A673 (cell line): ENCODE data around the gene WDR18. TPM values are rescaled to one million over a fixed set of nuclear protein-coding genes. Genes with fewer than 3 reads are reported as not detected.

ENCODE experiments used
- BruUV-seq: library from RNA; stranded (reverse); fragments of 400-500 nt; replicated peaks from 2 replicates; lab custom pipeline; 2021; lab: Mats Ljungman, UMichigan
- CTCF ChIA-PET: fragments of 300-600 bp; sonication (Branson Sonifier 250); formaldehyde crosslinking; loops from one replicate; lab custom pipeline; 2022; ENCODE audit warnings: antibody characterized with exemption; lab: Charles Lee
- POLR2A ChIA-PET: fragments of 300-600 bp; sonication (Branson Sonifier 250); formaldehyde crosslinking; loops from one replicate; lab custom pipeline; 2022; ENCODE audit warnings: antibody characterized with exemption; ENCODE audit not compliant: low non-redundant PET; lab: Charles Lee
- DNase-seq: peaks from one replicate; pipeline ENCODE4 v3.0.0-alpha.2; 2015; ENCODE audit warnings: low spot score
- H3K27ac ChIP-seq: fragments of 200-600 bp; sonication (generic); 2 replicates; pipeline ENCODE4 v1.5.1; 2016; ENCODE audit warnings: mixed run types, low read depth, mild to moderate bottlenecking, mixed read lengths, antibody characterized with exemption, low read length; ENCODE audit not compliant: poor library complexity, severe bottlenecking
- H3K27me3 ChIP-seq: fragments of 200-600 bp; sonication (generic); replicated peaks from 2 replicates; pipeline ENCODE4 v1.6.1; 2017; ENCODE audit warnings: mixed run types, low read depth, mild to moderate bottlenecking, mixed read lengths, antibody characterized with exemption, low read length; ENCODE audit not compliant: insufficient read depth, poor library complexity
- H3K36me3 ChIP-seq: fragments of 200-600 bp; sonication (generic); 2 replicates; pipeline ENCODE4 v1.6.1; 2016; ENCODE audit warnings: mixed run types, mild to moderate bottlenecking, mixed read lengths, antibody characterized with exemption, low read length; ENCODE audit not compliant: insufficient read depth, poor library complexity, severe bottlenecking
- H3K4me1 ChIP-seq: fragments of 200-600 bp; sonication (generic); 2 replicates; pipeline ENCODE4 v1.6.1; 2017; ENCODE audit warnings: mixed run types, mild to moderate bottlenecking, mixed read lengths, antibody characterized with exemption, low read length; ENCODE audit not compliant: insufficient read depth, poor library complexity, severe bottlenecking
- H3K4me3 ChIP-seq: fragments of 200-600 bp; sonication (generic); 2 replicates; pipeline ENCODE4 v1.5.1; 2016; ENCODE audit warnings: low read depth, mixed run types, mild to moderate bottlenecking, mixed read lengths, low read length; ENCODE audit not compliant: poor library complexity, severe bottlenecking
- H3K9me3 ChIP-seq: fragments of 200-600 bp; sonication (generic); 2 replicates; pipeline ENCODE4 v1.6.1; 2016; ENCODE audit warnings: mixed run types, low read depth, mild to moderate bottlenecking, mixed read lengths, antibody characterized with exemption, low read length; ENCODE audit not compliant: poor library complexity, severe bottlenecking
- CTCF ChIP-seq: fragments of 300-800, 200-600 bp; sonication (generic); conservative IDR thresholded peaks from 2 replicates; pipeline ENCODE4 v1.5.1; 2017; ENCODE audit warnings: low read depth, mild to moderate bottlenecking, antibody characterized with exemption, low read length, moderate library complexity, mixed read lengths
- EZH2 ChIP-seq: fragments of 200-600 bp; sonication (generic); IDR thresholded peaks from 2 replicates; pipeline ENCODE4 v1.6.1; 2017; ENCODE audit warnings: borderline replicate concordance, low read depth, mild to moderate bottlenecking, mixed read lengths, antibody characterized with exemption, low read length; ENCODE audit not compliant: poor library complexity, severe bottlenecking
- intact Hi-C: fragments of 100-400 bp; cut with micrococcal nuclease; formaldehyde crosslinking; loops from one replicate; pipeline ENCODE4 v1.10.0; 2022; ENCODE audit not compliant: unreplicated experiment
- total RNA-seq: library from RNA; stranded (reverse); gene quantifications from 2 replicates; pipeline ENCODE4 v1.2.3, GENCODE V29; 2021

WDR18 gene
- total RNA-seq, 1 experiment from 2014 or later = 109 TPM

DNA sequence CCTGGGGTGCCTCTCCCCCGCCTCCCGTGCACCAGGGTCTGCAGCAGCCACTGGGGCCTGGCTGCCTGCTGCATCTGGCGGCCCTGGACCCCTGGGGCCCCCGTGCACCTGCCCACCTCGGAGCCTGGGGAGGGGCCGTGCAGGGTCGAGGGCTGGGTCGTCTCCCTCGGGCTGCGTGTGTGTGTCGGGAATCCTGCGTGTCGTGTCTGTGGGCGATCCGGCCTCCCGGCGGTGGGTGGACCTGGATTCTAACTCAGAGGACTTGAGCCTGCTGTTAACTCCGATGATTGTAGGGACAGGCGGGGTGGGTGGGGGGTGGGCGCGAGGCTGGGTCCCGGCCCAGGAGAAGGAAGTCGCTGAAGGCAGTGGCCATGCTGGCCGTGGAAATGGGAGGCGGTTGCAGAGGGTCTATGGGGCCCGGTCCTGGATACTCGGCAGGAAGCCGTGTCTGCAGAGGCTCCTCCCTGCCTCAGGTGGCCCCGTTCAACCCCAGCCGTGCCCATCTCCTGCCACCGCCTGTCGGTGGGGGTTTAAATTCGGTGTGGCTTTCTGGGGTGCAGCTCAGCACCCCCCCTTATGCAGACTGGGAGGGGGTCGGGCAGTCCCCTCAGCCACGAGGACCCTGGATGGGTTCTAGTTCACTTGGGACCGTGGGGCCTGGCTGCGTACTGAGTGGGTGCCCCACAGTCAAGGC, 9.4 kb upstream of the WDR18 start:
- DNase-seq = no peak
- ChIA-PET POLR2A (no interaction called here), CTCF (no interaction called here)
- Histone ChIP-seq H3K4me1 (no peaks in the 10 kb centered on the region), H3K9me3 (peaks cover 8% of the 10 kb centered on the region), H3K27me3 (no peaks in the 10 kb centered on the region), H3K36me3 (peaks cover 20% of the 10 kb centered on the region), H3K4me3 (no peak overlapping the region), H3K27ac (no peak overlapping the region)
- TF ChIP-seq CTCF (no peak), EZH2 (no peak)
- no TSS peak for BruUV-seq
- intact Hi-C loops = no loop called here

DNA sequence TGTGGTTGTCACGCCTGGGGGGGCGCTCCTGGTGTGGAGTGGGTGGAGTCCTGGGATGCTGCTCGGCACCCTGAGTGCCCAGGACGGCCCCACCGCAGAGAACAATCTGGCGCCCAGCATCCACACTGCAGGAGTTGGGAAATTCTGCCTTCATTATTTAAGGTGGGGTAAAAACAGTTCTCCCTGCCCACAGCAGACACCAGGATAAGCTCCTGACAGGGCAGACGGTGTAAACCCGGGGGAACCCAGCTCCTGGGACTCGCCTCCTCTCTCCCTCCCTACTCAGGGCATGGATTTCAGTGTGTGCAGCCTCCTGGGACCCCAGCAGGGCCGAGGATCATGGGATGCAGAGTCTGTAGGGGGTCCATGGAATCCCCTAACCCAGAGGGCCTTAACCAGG, 7.7 kb upstream of the WDR18 start:
- no peak for TF ChIP-seq CTCF
- no peak for TF ChIP-seq EZH2
- Histone ChIP-seq H3K36me3 (peaks cover 4% of the 10 kb centered on the region), H3K9me3 (no peaks in the 10 kb centered on the region), H3K27me3 (no peaks in the 10 kb centered on the region), H3K4me3 (no peak overlapping the region), H3K4me1 (no peaks in the 10 kb centered on the region), H3K27ac (no peak overlapping the region)
- ChIA-PET CTCF (no interaction called here), POLR2A (no interaction called here)
- BruUV-seq = no TSS peak
- DNase-seq = no peak
- intact Hi-C loops = no loop called here

DNA sequence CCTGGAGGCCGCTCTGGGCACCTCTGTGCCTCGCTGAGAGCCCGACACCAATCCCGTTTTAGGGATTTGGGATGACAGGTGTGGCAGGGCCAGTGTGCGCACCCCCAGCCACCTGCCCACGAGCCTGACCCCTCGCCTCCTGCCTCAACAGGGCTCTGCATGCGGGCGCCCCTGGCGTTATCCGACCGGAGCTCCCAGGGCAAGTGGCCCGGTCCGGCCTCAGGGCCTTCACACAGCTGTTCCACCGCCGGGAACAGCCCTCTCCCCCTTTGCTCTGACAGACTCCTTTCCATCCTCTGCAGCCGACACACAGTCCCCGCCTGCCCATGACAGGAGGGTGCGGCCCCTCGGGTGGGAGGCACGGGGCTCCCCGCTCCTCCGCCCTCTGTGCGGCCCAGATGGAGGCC, 7.1 kb upstream of the WDR18 start:
- H3K4me3 ChIP-seq = no peak overlapping the region
- H3K4me1 ChIP-seq = no peaks in the 10 kb centered on the region
- DNase-seq = no peak
- TF ChIP-seq CTCF = no peak
- no peaks in the 10 kb centered on the region for H3K27me3 ChIP-seq
- no peaks in the 10 kb centered on the region for H3K9me3 ChIP-seq
- intact Hi-C loops = no loop called here
- no peaks in the 10 kb centered on the region for H3K36me3 ChIP-seq
- no TSS peak for BruUV-seq
- no peak overlapping the region for H3K27ac ChIP-seq
- CTCF ChIA-PET = no interaction called here
- POLR2A ChIA-PET = no interaction called here
